Stimulated activated naive CD4-positive, alpha-beta T cell (primary cell): ENCODE data around the gene MED20.

Source experiments
- DNase-seq, 6 experiments: peaks; one replicate each; lab custom pipeline; 2025; lab: John Stamatoyannopoulos, UW

The MED20 gene

DNA sequence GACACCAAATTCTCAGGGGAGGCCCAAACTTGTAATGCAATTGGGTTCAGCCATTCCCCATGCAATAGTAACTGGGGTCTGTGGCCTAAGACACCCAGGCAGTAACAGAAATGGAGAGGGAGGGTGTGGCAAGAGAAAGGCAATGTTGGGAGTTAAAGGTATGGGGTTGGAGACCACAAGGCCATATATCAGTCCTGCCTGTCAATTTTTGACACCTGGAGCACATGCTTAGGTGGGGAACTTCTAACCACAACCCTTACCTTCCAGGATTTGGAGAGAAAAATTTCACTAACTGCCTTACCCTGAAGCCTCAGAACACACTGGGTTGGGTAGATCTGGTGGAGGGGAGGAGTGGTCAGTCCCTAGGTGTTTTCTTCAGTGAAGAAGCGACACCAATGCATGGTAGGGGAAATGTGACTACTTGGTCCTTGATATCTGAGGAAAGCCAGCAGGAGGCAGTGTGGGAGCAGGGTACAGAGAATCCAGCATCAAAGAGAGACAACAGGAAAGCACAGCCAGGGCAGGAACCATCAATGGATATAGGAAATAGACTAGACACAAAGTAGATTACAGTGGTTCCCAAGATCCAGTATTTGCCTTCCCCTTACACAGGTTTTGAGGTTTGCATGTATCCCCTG, 18.9 kb downstream of the MED20 start:
- DNase-seq, result peak; percentile 32 to 61 (median 44)

DNA sequence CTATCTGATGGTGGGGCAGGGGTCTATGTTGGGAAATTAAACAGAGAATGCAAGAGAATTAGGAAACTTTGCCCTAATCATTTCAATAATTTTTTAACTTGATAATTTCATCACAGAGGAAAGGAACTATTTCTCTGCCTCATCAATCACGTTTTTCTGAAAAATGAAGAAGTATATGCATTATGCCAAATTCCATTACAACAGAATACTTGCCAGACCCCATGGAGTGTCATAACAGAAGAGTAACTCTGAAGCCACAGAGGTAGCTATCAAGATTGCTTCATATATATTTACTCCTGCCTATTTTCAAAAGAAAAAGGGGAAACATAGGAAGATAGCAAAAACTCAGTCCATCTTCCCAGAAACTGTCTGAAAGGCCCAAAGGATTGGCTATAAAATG, 20.1 kb downstream of the MED20 start:
- no peak for DNase-seq

GRCh38 chr6:41896281-41896680, 24.7 kb downstream of the MED20 start:
- no peak for DNase-seq

DNA sequence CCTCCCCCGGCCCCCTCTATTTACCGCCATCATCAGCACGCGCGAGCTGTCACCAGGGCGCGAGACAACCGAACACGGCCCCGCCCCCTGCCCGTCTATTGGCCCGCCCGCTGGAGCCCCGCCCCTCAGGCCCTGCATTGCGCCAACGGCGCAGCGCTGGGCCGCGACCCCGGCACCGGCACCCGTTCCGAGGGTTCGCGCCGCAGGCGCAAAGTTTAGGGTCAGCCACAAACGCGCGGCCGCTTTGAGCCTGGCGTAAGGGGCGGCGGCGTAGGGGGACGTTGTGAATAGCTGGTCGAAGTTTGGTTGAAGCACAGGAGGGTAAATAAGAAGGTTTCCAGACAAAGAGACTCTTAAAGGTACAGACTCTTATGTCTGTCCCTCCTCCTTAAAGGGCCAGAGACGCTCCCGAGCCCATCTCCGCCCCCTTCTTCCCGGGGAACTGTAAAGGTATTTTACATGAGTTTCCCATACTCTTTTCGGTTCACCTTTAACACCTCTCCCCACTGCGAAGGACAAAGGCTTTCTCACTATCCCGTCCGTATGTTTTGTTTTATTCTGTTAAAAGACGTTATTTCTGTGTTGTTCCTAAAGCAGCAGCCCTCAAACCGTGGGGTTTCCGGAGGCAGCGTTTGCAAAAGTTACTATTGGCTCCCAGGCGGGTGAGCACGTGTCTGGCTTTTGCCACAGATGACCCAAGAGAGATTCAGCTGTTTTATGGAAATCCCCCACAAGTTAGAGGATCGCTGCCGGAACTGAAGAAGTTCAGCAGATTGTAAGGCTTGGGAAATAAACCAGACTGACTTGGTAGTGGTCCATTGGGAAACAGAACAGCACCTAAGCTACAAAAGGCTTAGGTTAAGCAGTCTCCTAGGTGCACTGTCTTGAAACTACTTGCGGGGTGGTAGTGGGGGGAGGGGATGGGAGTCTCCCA, 25.4 kb downstream of the MED20 start, which contains the start of gene USP49:
USP49 (minus strand) TSS at position 76 of the 934 bp plus-strand sequence. CDS start 88,392 bp downstream, outside the sequence.
- DNase-seq, result peak; percentile 83 to 94 (median 90)

GRCh38 chr6:41894366-41895299, 26.3 kb downstream of the MED20 start:
- DNase-seq, result peak in 1 of 6 experiments; percentile 18

DNA sequence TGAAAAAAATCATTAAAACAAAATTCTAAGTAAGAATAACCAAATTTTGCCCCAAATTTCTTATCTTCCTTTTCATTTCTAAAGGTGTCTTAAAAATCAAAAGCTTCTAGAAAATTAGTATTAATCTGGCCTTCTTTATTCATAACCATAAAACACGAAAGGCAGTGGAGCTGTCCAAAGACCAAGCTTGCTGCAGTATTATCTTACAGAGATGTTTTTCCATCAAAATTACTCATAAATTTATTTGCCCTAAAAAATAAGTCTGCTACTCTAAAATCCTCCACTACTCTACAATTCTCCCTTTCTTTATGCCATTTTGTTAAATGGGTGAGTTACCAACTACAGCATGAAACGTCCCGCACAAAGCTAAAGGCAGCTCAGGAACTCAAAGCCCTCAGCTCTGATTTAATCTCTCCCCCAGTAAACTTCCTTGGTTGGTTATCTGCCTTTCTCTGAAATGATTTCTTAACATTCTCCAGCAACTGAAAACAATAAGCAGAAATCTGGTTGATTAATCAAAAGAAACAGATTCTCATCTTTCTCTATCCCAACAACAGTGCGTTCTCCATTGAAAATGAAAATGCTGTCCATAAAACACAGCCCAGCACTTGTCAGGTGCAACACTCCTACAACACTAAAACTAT, 27.9 kb downstream of the MED20 start:
- DNase-seq, result no peak

DNA sequence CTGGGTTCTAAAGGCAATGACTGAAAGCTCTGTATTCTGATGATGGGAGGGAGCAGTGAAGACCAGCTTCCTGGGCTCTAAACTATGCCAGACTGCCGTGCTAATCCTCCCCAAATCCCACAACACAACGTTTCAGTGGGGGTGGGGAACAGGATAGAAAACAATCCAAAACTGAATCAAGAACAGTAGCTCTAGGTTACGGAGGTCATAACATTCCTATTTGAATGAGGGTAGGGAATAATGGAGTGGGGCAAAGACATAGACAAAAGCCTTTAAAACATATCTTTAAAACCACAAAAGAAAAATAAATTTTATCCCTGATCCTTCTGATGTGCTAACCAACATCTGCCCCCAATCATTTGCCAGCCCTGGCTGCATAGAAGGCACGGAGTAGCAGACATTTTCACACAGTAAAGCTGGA, 33.6 kb downstream of the MED20 start:
- no peak for DNase-seq

GRCh38 chr6:41885930-41886329, 35.0 kb downstream of the MED20 start:
- DNase-seq, result no peak

DNA sequence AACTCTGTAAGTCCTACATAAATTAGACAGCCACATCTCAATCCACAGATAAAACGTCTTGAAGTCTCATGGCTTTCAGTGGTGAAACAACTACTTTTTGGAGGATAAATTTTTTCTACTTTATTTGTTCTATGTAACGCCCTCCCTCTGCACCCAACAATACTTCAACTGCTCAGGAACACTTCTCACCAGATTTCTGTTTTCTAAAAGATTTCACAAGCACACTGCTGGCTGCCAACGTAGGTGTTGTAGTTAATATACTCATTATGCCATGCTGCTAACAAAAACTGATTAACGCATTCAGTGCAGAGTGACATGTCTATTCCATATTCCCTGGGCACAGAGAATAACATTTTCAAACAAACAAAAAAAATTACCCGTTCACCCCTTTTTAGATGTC, 36.0 kb downstream of the MED20 start:
- no peak for DNase-seq

- DNase-seq, result no peak
Observed at GRCh38 chr6:41881506-41881905, 39.4 kb downstream of the MED20 start.

GRCh38 chr6:41878961-41879405, 42.0 kb downstream of the MED20 start:
- DNase-seq, result no peak

GRCh38 chr6:41878246-41878645, 42.7 kb downstream of the MED20 start:
- DNase-seq, result no peak

DNA sequence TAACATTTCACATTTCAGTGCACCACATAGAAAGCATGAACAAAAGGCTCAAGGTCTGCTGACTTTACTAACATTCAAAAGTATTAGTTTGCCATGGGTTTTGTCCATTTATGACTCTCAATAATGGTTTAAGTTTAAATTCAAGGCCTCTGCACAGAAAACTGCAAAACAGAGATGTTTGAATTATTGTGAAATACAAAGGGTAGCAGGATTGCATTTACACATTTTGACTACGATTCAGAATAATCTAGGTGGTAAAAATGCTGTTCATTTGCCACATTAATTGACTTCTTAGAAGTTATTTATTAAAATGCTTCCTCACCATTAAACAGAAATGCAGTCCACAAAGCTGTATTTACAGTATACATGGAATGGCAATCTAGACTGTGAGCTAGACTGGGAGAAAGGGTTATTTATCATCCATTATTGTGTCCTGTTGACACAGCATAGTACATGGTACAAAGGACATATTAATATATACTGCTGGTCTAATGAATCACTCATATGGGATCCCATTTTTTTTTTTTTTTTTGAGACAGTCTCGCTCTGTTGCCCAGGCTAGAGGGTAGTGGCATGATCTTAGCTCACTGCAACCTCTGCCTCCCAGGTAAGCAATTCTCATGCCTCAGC, 43.8 kb downstream of the MED20 start:
- DNase-seq, result no peak

- DNase-seq, result no peak
Observed at GRCh38 chr6:41874741-41875140, 46.2 kb downstream of the MED20 start.

GRCh38 chr6:41872147-41872546, 48.8 kb downstream of the MED20 start:
- no peak for DNase-seq

DNA sequence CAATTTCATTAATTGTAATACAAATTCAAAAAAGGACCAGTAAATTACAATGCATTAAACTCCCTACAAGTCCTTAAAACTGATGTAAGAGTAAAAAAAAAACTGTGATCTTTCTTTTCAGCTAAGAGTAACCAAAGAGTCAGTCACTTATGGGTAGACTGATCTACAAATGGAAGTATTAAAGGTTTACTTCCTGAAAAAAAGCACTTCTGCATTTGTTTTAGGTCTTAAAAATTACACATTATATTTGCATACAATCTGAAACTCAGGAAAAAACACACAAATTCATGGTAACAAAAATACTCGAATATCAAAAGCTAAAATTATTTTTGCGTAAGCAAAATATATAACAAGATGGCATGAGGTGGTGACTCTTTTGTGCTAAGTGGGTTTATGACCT, 49.2 kb downstream of the MED20 start:
- DNase-seq, result no peak

- DNase-seq, result peak in 1 of 6 experiments; percentile 1
Observed at GRCh38 chr6:41859356-41859755, 61.6 kb downstream of the MED20 start.

DNA sequence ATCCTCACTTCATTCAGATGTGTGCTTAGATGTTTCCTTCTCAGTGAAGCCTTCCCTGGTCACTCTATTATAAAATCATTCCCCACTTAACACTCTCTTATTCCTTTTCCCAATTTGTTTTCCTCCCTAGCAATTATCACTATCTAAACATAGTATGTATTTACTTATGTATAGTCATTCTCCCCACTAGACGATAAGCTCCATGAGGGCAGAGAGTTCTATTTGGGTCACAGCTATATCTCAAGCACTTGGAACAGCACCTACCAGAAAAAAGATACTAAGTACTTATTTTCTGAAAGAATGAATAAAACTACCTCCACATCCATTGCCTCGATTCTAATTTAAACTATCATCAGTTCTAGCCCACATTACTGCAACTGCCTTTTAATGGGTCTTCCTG, 62.2 kb downstream of the MED20 start:
- no peak for DNase-seq
